ENCODE data around the gene ABCC3. TPM values are rescaled to one million over a fixed set of nuclear protein-coding genes. Genes with fewer than 3 reads are reported as not detected.

The ABCC3 gene
- total RNA-seq, 4 donors from 2014 or later, result 19.6 to 93.7 (median 34.1) TPM

- peaks cover 4 to 26% (median 8%) of the 10 kb centered on the region in 3 donors for H3K4me1 ChIP-seq
- no peaks in the 10 kb centered on the region for H3K9me3 ChIP-seq
- no peak overlapping the region for H3K4me3 ChIP-seq
- peaks cover 0 to 87% (median 0%) of the 10 kb centered on the region in 4 donors for H3K27me3 ChIP-seq
- intact Hi-C loops (cut with DNase I), result loop anchor here (2.0 to 10.0 kb wide), 3 partner anchors 52 to 145 kb away; no protein-coding TSS in a partner anchor
- H3K36me3 ChIP-seq, result no peaks in the 10 kb centered on the region
- TF ChIP-seq POLR2A (IDR thresholded peaks at IDR 0.05) (no peak), CTCF (IDR thresholded peaks at IDR 0.05) (no peak)
- H3K27ac ChIP-seq, result no peak overlapping the region
- 68 to 73% methylated on average over 6 of the region's 6 CpGs for WGBS, 2 donors
- DNase-seq, result no peak
These were observed 4.8 kb upstream of the ABCC3 start for GRCh38 chr17:50629902-50630301.

GRCh38 chr17:50630524-50631194 is 4.0 kb upstream of the ABCC3 start:
- Histone ChIP-seq H3K4me3 (no peak overlapping the region), H3K36me3 (no peaks in the 10 kb centered on the region), H3K27ac (no peak overlapping the region), H3K4me1 (peaks cover 11 to 34% (median 11%) of the 10 kb centered on the region in 3 donors), H3K27me3 (peaks cover 0 to 95% (median 0%) of the 10 kb centered on the region in 4 donors), H3K9me3 (no peaks in the 10 kb centered on the region)
- TF ChIP-seq CTCF (IDR thresholded peaks at IDR 0.05), result peak; percentile 74 to 96 (median 90)
- no peak for TF ChIP-seq POLR2A (IDR thresholded peaks at IDR 0.05)
- WGBS, 2 donors, result 36 to 78% methylated on average over 3 to 6 of the region's 7 CpGs
- intact Hi-C loops (cut with DNase I), result loop anchor here (5.0 kb wide), 1 partner anchor 52 kb away; no protein-coding TSS in a partner anchor
- no peak for DNase-seq

GRCh38 chr17:50631195-50631907 is 3.3 kb upstream of the ABCC3 start:
- DNase-seq, result no peak
- no peak for TF ChIP-seq CTCF (IDR thresholded peaks at IDR 0.05)
- no peak for TF ChIP-seq POLR2A (IDR thresholded peaks at IDR 0.05)
- Histone ChIP-seq H3K9me3 (no peaks in the 10 kb centered on the region), H3K27me3 (peaks cover 0 to 97% (median 0%) of the 10 kb centered on the region in 4 donors), H3K4me1 (peaks cover 11 to 34% (median 16%) of the 10 kb centered on the region in 3 donors), H3K36me3 (no peaks in the 10 kb centered on the region), H3K4me3 (no peak overlapping the region), H3K27ac (no peak overlapping the region)
- WGBS, 2 donors, result 64 to 74% methylated on average over 4 to 7 of the region's 11 CpGs
- intact Hi-C loops (cut with DNase I), result loop anchor here (5.0 kb wide), 1 partner anchor 51 kb away; no protein-coding TSS in a partner anchor

- WGBS, 2 donors, result 80 to 98% methylated on average over 6 to 7 of the region's 9 CpGs
- TF ChIP-seq CTCF (IDR thresholded peaks at IDR 0.05) (no peak), POLR2A (IDR thresholded peaks at IDR 0.05) (no peak)
- H3K27me3 ChIP-seq, result peaks cover 0 to 96% (median 0%) of the 10 kb centered on the region in 4 donors
- H3K27ac ChIP-seq, result no peak overlapping the region
- intact Hi-C loops (cut with DNase I), result loop anchor here (5.0 kb wide), 1 partner anchor 50 kb away; no protein-coding TSS in a partner anchor
- peaks cover 11 to 39% (median 18%) of the 10 kb centered on the region in 3 donors for H3K4me1 ChIP-seq
- H3K9me3 ChIP-seq, result no peaks in the 10 kb centered on the region
- H3K36me3 ChIP-seq, result no peaks in the 10 kb centered on the region
- H3K4me3 ChIP-seq, result no peak overlapping the region
- no peak for DNase-seq
These were observed 2.6 kb upstream of the ABCC3 start for GRCh38 chr17:50631908-50632571.
